Cardiac muscle cell (in vitro differentiated cells and primary cell): ENCODE measurements around the gene PDGFC. TPM values are rescaled to one million over a fixed set of nuclear protein-coding genes. Genes with fewer than 3 reads are reported as not detected.

ENCODE experiments used
- DNase-seq, 2 donors: peaks; one replicate each; pipeline versions ENCODE4 v3.0.0 to v3.0.0-alpha.2; 2010 to 2017; ENCODE audit warnings: low read depth in 1 of 2, low spot score in 1 of 2
- H3K27ac ChIP-seq: fragments of 200-600 bp; sonication (generic); 2 replicates; pipeline ENCODE4 v1.5.1; 2016
- H3K27me3 ChIP-seq: fragments of 200-600 bp; sonication (generic); 2 replicates; pipeline ENCODE4 v1.6.0; 2016; ENCODE audit warnings: control low read depth
- H3K36me3 ChIP-seq: fragments of 200-600 bp; sonication (generic); 2 replicates; pipeline ENCODE4 v1.5.1; 2016; ENCODE audit warnings: control low read depth
- H3K4me1 ChIP-seq: fragments of 200-600 bp; sonication (generic); 2 replicates; pipeline ENCODE4 v1.8.1; 2017; ENCODE audit warnings: low read depth, mild to moderate bottlenecking, mixed run types
- H3K4me3 ChIP-seq: fragments of 200-600 bp; sonication (generic); 2 replicates; pipeline ENCODE4 v1.5.1; 2016; ENCODE audit warnings: mild to moderate bottlenecking
- H3K9me3 ChIP-seq: fragments of 200-600 bp; sonication (generic); 2 replicates; pipeline ENCODE4 v1.5.1; 2017; ENCODE audit warnings: low read depth, mild to moderate bottlenecking, control low read depth
- CTCF ChIP-seq: IDR thresholded peaks from 2 replicates; pipeline ENCODE4 v1.5.1; 2012; ENCODE audit warnings: low read depth, mild to moderate bottlenecking, low read length
- polyA plus RNA-seq: library from polyadenylated mRNA; unstranded; fragments of >200 nt; fragmentation: Nextera tagmentation; extraction: Ambion mirVana; gene quantifications from 2 replicates; pipeline ENCODE4 v1.2.1, GENCODE V29; 2016
- total RNA-seq: library from RNA; depleted of rRNA; stranded (reverse); fragments of >200 nt; gene quantifications from 2 replicates; pipeline ENCODE4 v1.2.3, GENCODE V29; 2016

The PDGFC gene
- total and polyA plus RNA-seq, 2 experiments from 2014 or later = 6.9 to 18.2 TPM

- no peak overlapping the region for H3K27ac ChIP-seq
- H3K4me3 ChIP-seq = no peak overlapping the region
- DNase-seq = peak in 1 of 2 donors; percentile 27
Measured at GRCh38 chr4:156838761-156839160, 132.8 kb downstream of the PDGFC start.

GRCh38 chr4:156837625-156838345 lies 133.8 kb downstream of the PDGFC start:
- no peaks in the 10 kb centered on the region for H3K4me1 ChIP-seq
- TF ChIP-seq CTCF = no peak
- DNase-seq = no peak
- no peaks in the 10 kb centered on the region for H3K27me3 ChIP-seq
- no peak overlapping the region for H3K4me3 ChIP-seq
- no peaks in the 10 kb centered on the region for H3K9me3 ChIP-seq
- no peaks in the 10 kb centered on the region for H3K36me3 ChIP-seq
- no peak overlapping the region for H3K27ac ChIP-seq

More at GRCh38 chr4:156838761-156839160, 132.8 kb downstream of the PDGFC start:
- H3K9me3 ChIP-seq = no peaks in the 10 kb centered on the region
- no peaks in the 10 kb centered on the region for H3K4me1 ChIP-seq
- H3K27me3 ChIP-seq = no peaks in the 10 kb centered on the region
- no peaks in the 10 kb centered on the region for H3K36me3 ChIP-seq
- no peak for TF ChIP-seq CTCF

GRCh38 chr4:156832886-156833285 lies 138.7 kb downstream of the PDGFC start:
- no peak for TF ChIP-seq CTCF
- no peaks in the 10 kb centered on the region for H3K4me1 ChIP-seq
- no peaks in the 10 kb centered on the region for H3K36me3 ChIP-seq
- H3K4me3 ChIP-seq = no peak overlapping the region
- no peaks in the 10 kb centered on the region for H3K27me3 ChIP-seq
- no peak for DNase-seq
- H3K27ac ChIP-seq = no peak overlapping the region
- H3K9me3 ChIP-seq = no peaks in the 10 kb centered on the region

GRCh38 chr4:156830351-156830750 lies 141.2 kb downstream of the PDGFC start:
- no peaks in the 10 kb centered on the region for H3K36me3 ChIP-seq
- DNase-seq = no peak
- no peaks in the 10 kb centered on the region for H3K4me1 ChIP-seq
- H3K4me3 ChIP-seq = no peak overlapping the region
- H3K27ac ChIP-seq = no peak overlapping the region
- no peaks in the 10 kb centered on the region for H3K9me3 ChIP-seq
- H3K27me3 ChIP-seq = no peaks in the 10 kb centered on the region
- TF ChIP-seq CTCF = no peak

- no peak overlapping the region for H3K27ac ChIP-seq
- H3K4me1 ChIP-seq = no peaks in the 10 kb centered on the region
- no peak overlapping the region for H3K4me3 ChIP-seq
- H3K36me3 ChIP-seq = no peaks in the 10 kb centered on the region
- no peaks in the 10 kb centered on the region for H3K27me3 ChIP-seq
- no peak for TF ChIP-seq CTCF
- peak in 1 of 2 donors; percentile 81 for DNase-seq
- H3K9me3 ChIP-seq = no peaks in the 10 kb centered on the region
Measured at GRCh38 chr4:156829201-156829873, 142.3 kb downstream of the PDGFC start.
